Measurements from ENCODE around the gene RHOT2.

The RHOT2 gene

DNA sequence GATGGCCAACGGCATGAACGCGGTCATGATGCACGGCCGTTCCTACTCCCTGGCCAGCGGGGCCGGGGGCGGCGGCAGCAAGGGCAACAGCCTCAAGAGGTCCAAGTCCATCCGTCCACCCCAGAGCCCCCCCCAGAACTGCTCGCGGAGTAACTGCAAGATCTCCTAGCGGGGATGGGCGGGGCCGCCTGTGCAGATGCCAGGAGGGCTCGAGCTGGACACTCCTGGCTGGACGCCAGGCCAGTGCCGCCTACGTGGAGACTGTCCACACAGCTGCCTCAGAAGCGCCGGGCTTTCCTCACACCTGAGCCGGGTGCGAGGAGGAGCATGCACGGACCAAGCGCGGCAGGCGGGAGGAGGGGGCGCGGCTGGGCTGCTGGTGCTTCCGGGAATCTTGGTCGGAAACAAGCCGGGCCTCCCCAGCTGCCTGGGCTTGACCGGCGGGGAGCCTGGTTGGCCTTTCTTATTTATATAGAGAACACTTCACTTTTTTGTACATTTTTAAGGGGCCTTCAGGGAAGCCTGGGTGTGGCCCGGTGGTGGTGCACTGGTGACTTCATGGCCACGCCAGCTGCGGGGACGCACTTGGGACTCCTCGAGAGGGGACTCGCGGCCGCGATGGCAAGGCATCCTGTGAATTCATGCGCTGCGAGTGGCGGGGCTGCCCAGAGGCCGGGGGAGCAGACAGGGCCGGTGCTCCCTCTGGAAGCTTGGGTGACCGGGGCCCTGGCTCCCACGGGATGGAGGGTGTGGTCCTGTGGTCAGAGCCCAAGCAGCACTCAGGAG lies 40.3 kb upstream of the RHOT2 start:
- DNase-seq (ENCODE audit: low read depth) = no peak
- Histone ChIP-seq H3K36me3 (ENCODE audit: control insufficient read depth, insufficient read depth, low read length, severe bottlenecking) (peaks cover 11% of the 10 kb centered on the region), H3K27me3 (replicated peaks; ENCODE audit: control insufficient read depth, insufficient read depth, low read length) (no peaks in the 10 kb centered on the region), H3K4me3 (ENCODE audit: low read length) (no peak overlapping the region), H3K9ac (ENCODE audit: low read length) (no peak overlapping the region), H3K9me3 (ENCODE audit: control insufficient read depth, low read length) (no peaks in the 10 kb centered on the region), H3K4me1 (ENCODE audit: control insufficient read depth, insufficient read depth, low read length) (peaks cover 25% of the 10 kb centered on the region)

- H3K36me3 ChIP-seq (ENCODE audit: control insufficient read depth, insufficient read depth, low read length, severe bottlenecking) = peaks cover 11% of the 10 kb centered on the region
- H3K27me3 ChIP-seq (replicated peaks; ENCODE audit: control insufficient read depth, insufficient read depth, low read length) = no peaks in the 10 kb centered on the region
- no peaks in the 10 kb centered on the region for H3K9me3 ChIP-seq (ENCODE audit: control insufficient read depth, low read length)
- no peak for DNase-seq (ENCODE audit: low read depth)
- H3K4me3 ChIP-seq (ENCODE audit: low read length) = no peak overlapping the region
- peaks cover 22% of the 10 kb centered on the region for H3K4me1 ChIP-seq (ENCODE audit: control insufficient read depth, insufficient read depth, low read length)
- no peak overlapping the region for H3K9ac ChIP-seq (ENCODE audit: low read length)
These were observed 39.4 kb upstream of the RHOT2 start for GRCh38 chr16:628321-629061.

DNA sequence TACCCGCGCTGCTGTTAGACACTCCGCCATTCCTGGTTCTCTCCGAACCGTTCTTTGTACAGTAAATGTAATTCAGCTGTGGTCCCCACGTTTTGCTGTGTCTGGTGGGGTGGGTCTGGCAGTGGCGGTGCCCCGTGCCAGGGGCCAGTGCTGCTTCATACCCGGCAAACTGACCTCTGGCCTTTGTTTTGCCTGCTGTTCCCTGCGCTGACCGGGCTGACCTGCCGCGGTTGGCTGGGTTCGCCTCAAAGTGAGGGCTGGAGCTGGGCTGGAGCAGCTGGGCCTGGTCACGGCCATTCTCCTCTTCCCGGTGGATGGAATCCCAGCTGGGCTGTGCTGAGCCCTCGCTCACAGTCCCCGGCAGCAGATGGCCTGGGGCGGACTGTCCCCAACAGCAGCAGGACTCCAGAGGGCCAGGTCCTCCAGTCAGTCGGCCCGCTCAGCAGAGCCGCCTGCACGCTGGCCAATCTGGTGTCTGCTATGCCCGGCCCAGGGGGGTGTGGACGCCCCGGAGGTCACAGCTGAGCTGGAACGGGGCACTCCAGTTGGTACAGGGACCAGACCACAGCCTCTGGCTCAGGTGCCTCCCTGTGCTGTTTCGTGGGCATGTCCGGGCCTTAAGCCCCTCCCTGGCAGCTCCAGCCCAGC lies 38.6 kb upstream of the RHOT2 start:
- Histone ChIP-seq H3K27me3 (replicated peaks; ENCODE audit: control insufficient read depth, insufficient read depth, low read length) (no peaks in the 10 kb centered on the region), H3K9ac (ENCODE audit: low read length) (no peak overlapping the region), H3K36me3 (ENCODE audit: control insufficient read depth, insufficient read depth, low read length, severe bottlenecking) (peaks cover 16% of the 10 kb centered on the region), H3K9me3 (ENCODE audit: control insufficient read depth, low read length) (no peaks in the 10 kb centered on the region), H3K4me1 (ENCODE audit: control insufficient read depth, insufficient read depth, low read length) (peaks cover 22% of the 10 kb centered on the region), H3K4me3 (ENCODE audit: low read length) (no peak overlapping the region)
- DNase-seq (ENCODE audit: low read depth) = no peak

GRCh38 chr16:629833-630248 lies 38.1 kb upstream of the RHOT2 start:
- Histone ChIP-seq H3K27me3 (replicated peaks; ENCODE audit: control insufficient read depth, insufficient read depth, low read length) (no peaks in the 10 kb centered on the region), H3K4me1 (ENCODE audit: control insufficient read depth, insufficient read depth, low read length) (peaks cover 22% of the 10 kb centered on the region), H3K9ac (ENCODE audit: low read length) (peak overlapping the region; percentile 29), H3K9me3 (ENCODE audit: control insufficient read depth, low read length) (no peaks in the 10 kb centered on the region), H3K36me3 (ENCODE audit: control insufficient read depth, insufficient read depth, low read length, severe bottlenecking) (peaks cover 16% of the 10 kb centered on the region), H3K4me3 (ENCODE audit: low read length) (no peak overlapping the region)
- no peak for DNase-seq (ENCODE audit: low read depth)

- H3K9me3 ChIP-seq (ENCODE audit: control insufficient read depth, low read length) = no peaks in the 10 kb centered on the region
- H3K27me3 ChIP-seq (replicated peaks; ENCODE audit: control insufficient read depth, insufficient read depth, low read length) = no peaks in the 10 kb centered on the region
- DNase-seq (ENCODE audit: low read depth) = no peak
- H3K4me3 ChIP-seq (ENCODE audit: low read length) = no peak overlapping the region
- peak overlapping the region; percentile 29 for H3K9ac ChIP-seq (ENCODE audit: low read length)
- peaks cover 22% of the 10 kb centered on the region for H3K4me1 ChIP-seq (ENCODE audit: control insufficient read depth, insufficient read depth, low read length)
- H3K36me3 ChIP-seq (ENCODE audit: control insufficient read depth, insufficient read depth, low read length, severe bottlenecking) = peaks cover 16% of the 10 kb centered on the region
These were observed 37.6 kb upstream of the RHOT2 start for GRCh38 chr16:630249-630814.

GRCh38 chr16:630815-631405 lies 37.0 kb upstream of the RHOT2 start, which contains the start of gene WFIKKN1:
TSS of gene WFIKKN1 (plus strand) at chr16:630985. CDS start at chr16:631254, 269 bp downstream.
- Histone ChIP-seq H3K27me3 (replicated peaks; ENCODE audit: control insufficient read depth, insufficient read depth, low read length) (no peaks in the 10 kb centered on the region), H3K9me3 (ENCODE audit: control insufficient read depth, low read length) (no peaks in the 10 kb centered on the region), H3K4me3 (ENCODE audit: low read length) (no peak within 1 kb of the TSS), H3K9ac (ENCODE audit: low read length) (peak within 1 kb of the TSS; percentile 29), H3K36me3 (ENCODE audit: control insufficient read depth, insufficient read depth, low read length, severe bottlenecking) (peaks cover 16% of the 10 kb centered on the region), H3K4me1 (ENCODE audit: control insufficient read depth, insufficient read depth, low read length) (peaks cover 22% of the 10 kb centered on the region)
- DNase-seq (ENCODE audit: low read depth) = no peak

DNA sequence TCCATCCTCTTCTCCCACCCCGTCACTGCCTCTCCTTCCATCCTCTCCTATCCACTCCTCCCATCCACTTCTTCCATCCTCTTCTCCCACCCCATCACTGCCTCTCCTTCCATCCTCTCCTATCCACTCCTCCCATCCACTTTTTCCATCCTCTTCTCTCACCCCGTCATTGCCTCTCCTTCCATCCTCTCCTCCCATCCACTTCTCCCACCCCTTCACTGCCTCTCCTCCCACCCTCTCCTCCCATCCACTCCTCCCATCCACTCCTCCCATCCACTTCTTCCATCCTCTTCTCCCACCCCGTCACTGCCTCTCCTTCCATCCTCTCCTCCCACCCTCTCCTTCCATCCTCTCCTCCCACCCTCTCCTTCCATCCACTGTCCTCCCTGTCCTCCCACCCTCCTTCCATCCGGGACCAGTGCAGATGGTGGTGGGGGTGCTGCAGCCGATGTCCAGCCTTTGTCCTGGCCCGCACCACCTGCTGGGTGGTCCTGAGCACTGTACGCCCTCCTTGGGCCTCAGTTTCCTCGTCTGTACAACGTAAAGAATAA lies 36.0 kb upstream of the RHOT2 start:
- no peak for DNase-seq (ENCODE audit: low read depth)
- Histone ChIP-seq H3K9me3 (ENCODE audit: control insufficient read depth, low read length) (no peaks in the 10 kb centered on the region), H3K36me3 (ENCODE audit: control insufficient read depth, insufficient read depth, low read length, severe bottlenecking) (peaks cover 16% of the 10 kb centered on the region), H3K27me3 (replicated peaks; ENCODE audit: control insufficient read depth, insufficient read depth, low read length) (no peaks in the 10 kb centered on the region), H3K4me1 (ENCODE audit: control insufficient read depth, insufficient read depth, low read length) (peaks cover 14% of the 10 kb centered on the region), H3K9ac (ENCODE audit: low read length) (no peak overlapping the region), H3K4me3 (ENCODE audit: low read length) (no peak overlapping the region)

GRCh38 chr16:632486-633335 lies 35.2 kb upstream of the RHOT2 start:
- Histone ChIP-seq H3K4me1 (ENCODE audit: control insufficient read depth, insufficient read depth, low read length) (peaks cover 14% of the 10 kb centered on the region), H3K4me3 (ENCODE audit: low read length) (no peak overlapping the region), H3K9ac (ENCODE audit: low read length) (no peak overlapping the region)

GRCh38 chr16:633336-634050 lies 34.4 kb upstream of the RHOT2 start:
- H3K36me3 ChIP-seq (ENCODE audit: control insufficient read depth, insufficient read depth, low read length, severe bottlenecking) = peaks cover 11% of the 10 kb centered on the region
- H3K9ac ChIP-seq (ENCODE audit: low read length) = no peak overlapping the region
- H3K9me3 ChIP-seq (ENCODE audit: control insufficient read depth, low read length) = no peaks in the 10 kb centered on the region
- H3K4me3 ChIP-seq (ENCODE audit: low read length) = no peak overlapping the region
- H3K27me3 ChIP-seq (replicated peaks; ENCODE audit: control insufficient read depth, insufficient read depth, low read length) = no peaks in the 10 kb centered on the region
- peaks cover 14% of the 10 kb centered on the region for H3K4me1 ChIP-seq (ENCODE audit: control insufficient read depth, insufficient read depth, low read length)
- no peak for DNase-seq (ENCODE audit: low read depth)

More at GRCh38 chr16:632486-633335, 35.2 kb upstream of the RHOT2 start:
- H3K27me3 ChIP-seq (replicated peaks; ENCODE audit: control insufficient read depth, insufficient read depth, low read length) = no peaks in the 10 kb centered on the region
- H3K9me3 ChIP-seq (ENCODE audit: control insufficient read depth, low read length) = no peaks in the 10 kb centered on the region
- H3K36me3 ChIP-seq (ENCODE audit: control insufficient read depth, insufficient read depth, low read length, severe bottlenecking) = peaks cover 12% of the 10 kb centered on the region
- no peak for DNase-seq (ENCODE audit: low read depth)

All from adipocyte (in vitro differentiated cells).